Measurements from ENCODE around the gene SEMA4D. TPM values are rescaled to one million over a fixed set of nuclear protein-coding genes. Genes with fewer than 3 reads are reported as not detected.
"Not testable (repeated sequence)": the region's sequence is repeated elsewhere in the genome, so short reads cannot be mapped to it uniquely, and the experiment has no call there.

SEMA4D gene
- polyA plus RNA-seq, 4 donors: 39.2 to 66.9 (median 45.5) TPM

- no peak for DNase-seq (ENCODE audit: low read depth in 4 of 4, low spot score in 2 of 4)
These were observed 14.1 kb downstream of the SEMA4D start for GRCh38 chr9:89483592-89484474.

- DNase-seq (ENCODE audit: low read depth in 4 of 4, low spot score in 2 of 4): no peak
These were observed 15.0 kb downstream of the SEMA4D start for GRCh38 chr9:89482901-89483361.

- no peak for DNase-seq (ENCODE audit: low read depth in 4 of 4, low spot score in 2 of 4)
These were observed 15.7 kb downstream of the SEMA4D start for GRCh38 chr9:89482056-89482851.

GRCh38 chr9:89481538-89481915 is 16.4 kb downstream of the SEMA4D start:
- DNase-seq (ENCODE audit: low read depth in 4 of 4, low spot score in 2 of 4): no peak

- DNase-seq (ENCODE audit: low read depth in 4 of 4, low spot score in 2 of 4): no peak
These were observed 16.9 kb downstream of the SEMA4D start for GRCh38 chr9:89480825-89481537.

GRCh38 chr9:89480372-89480771 is 17.5 kb downstream of the SEMA4D start:
- not testable (repeated sequence) for DNase-seq (ENCODE audit: low read depth in 4 of 4, low spot score in 2 of 4)

GRCh38 chr9:89479669-89480011 is 18.3 kb downstream of the SEMA4D start:
- not testable (repeated sequence) for DNase-seq (ENCODE audit: low read depth in 4 of 4, low spot score in 2 of 4)

GRCh38 chr9:89478821-89479668 is 18.9 kb downstream of the SEMA4D start:
- DNase-seq (ENCODE audit: low read depth in 4 of 4, low spot score in 2 of 4): no peak

- no peak for DNase-seq (ENCODE audit: low read depth in 4 of 4, low spot score in 2 of 4)
These were observed 19.9 kb downstream of the SEMA4D start for GRCh38 chr9:89477811-89478630.

- DNase-seq (ENCODE audit: low read depth in 4 of 4, low spot score in 2 of 4): no peak
These were observed 20.5 kb downstream of the SEMA4D start for GRCh38 chr9:89477384-89477783.

GRCh38 chr9:89476546-89476945 is 21.4 kb downstream of the SEMA4D start:
- DNase-seq (ENCODE audit: low read depth in 4 of 4, low spot score in 2 of 4): no peak

- no peak for DNase-seq (ENCODE audit: low read depth in 4 of 4, low spot score in 2 of 4)
These were observed 21.9 kb downstream of the SEMA4D start for GRCh38 chr9:89475891-89476440.

GRCh38 chr9:89474939-89475338 is 23.0 kb downstream of the SEMA4D start:
- no peak for DNase-seq (ENCODE audit: low read depth in 4 of 4, low spot score in 2 of 4)

- no peak for DNase-seq (ENCODE audit: low read depth in 4 of 4, low spot score in 2 of 4)
These were observed 24.0 kb downstream of the SEMA4D start for GRCh38 chr9:89473762-89474469.

GRCh38 chr9:89471796-89472320 is 26.1 kb downstream of the SEMA4D start:
- DNase-seq (ENCODE audit: low read depth in 4 of 4, low spot score in 2 of 4): not testable (repeated sequence)

GRCh38 chr9:89471390-89471789 is 26.5 kb downstream of the SEMA4D start:
- DNase-seq (ENCODE audit: low read depth in 4 of 4, low spot score in 2 of 4): no peak

GRCh38 chr9:89470224-89470839 is 27.6 kb downstream of the SEMA4D start:
- DNase-seq (ENCODE audit: low read depth in 4 of 4, low spot score in 2 of 4): no peak

GRCh38 chr9:89469003-89469402 is 28.9 kb downstream of the SEMA4D start:
- DNase-seq (ENCODE audit: low read depth in 4 of 4, low spot score in 2 of 4): no peak

Data from left renal cortex interstitium (tissue), 4 donors.